HL-60 (cell line): Measurements from ENCODE around the gene RNU6-9.

Experiments used
- CTCF ChIP-seq: IDR thresholded peaks from one replicate; pipeline ENCODE4 v1.5.1; 2011; ENCODE audit warnings: low read length, control low read depth, inconsistent platforms; ENCODE audit not compliant: insufficient read depth
- POLR2AphosphoS5 ChIP-seq: IDR thresholded peaks from 2 replicates; pipeline ENCODE4 v1.6.1; 2012; ENCODE audit warnings: low read depth

- TF ChIP-seq CTCF (no peak), POLR2AphosphoS5 (no peak; the same call in 1 of the 2 replicates)
These were observed 25.9 kb upstream of the RNU6-9 start for GRCh38 chr19:867301-867793.
